ENCODE data around the gene ULK1.
"Not testable (repeated sequence)": the region's sequence is repeated elsewhere in the genome, so short reads cannot be mapped to it uniquely, and the experiment has no call there.

DNA sequence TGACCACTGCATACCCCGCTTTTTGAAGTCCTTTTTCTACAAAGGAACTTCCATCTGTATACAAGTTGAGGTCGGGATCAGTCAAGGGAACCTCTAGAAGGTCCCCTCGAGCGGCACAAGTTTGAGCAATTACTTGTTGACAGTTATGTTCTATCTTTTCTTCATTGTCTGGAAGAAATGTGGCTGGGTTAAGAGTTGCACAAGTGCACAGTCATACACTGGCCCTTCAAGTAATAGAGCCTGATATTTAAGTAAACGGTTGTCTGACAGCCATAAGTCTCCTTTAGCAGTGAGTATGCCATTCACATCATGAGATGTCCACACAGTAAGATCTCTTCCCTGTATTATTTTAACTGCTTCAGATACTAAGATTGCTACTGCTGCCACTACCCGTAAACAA lies 19.4 kb upstream of the ULK1 start:
- TF ChIP-seq CTCF (IDR thresholded peaks at IDR 0.05); ZFX (IDR thresholded peaks at IDR 0.05; ENCODE audit: borderline replicate concordance): not testable (repeated sequence)
